Spleen (tissue), 7 donors: ENCODE measurements around the gene USP6NL.
A peak's percentile ranks its signal among the peaks of the same experiment; 100 is the strongest.

Source experiments
- POLR2A ChIP-seq, 3 donors: fragments of 450-650 bp; IDR thresholded peaks; one replicate each; pipeline ENCODE4 v1.5.1; 2017; ENCODE audit warnings: antibody characterized with exemption in 3 of 3, mild to moderate bottlenecking in 1 of 3
- POLR2AphosphoS5 ChIP-seq, 3 donors: sonication (generic); formaldehyde crosslinking; IDR thresholded peaks; one replicate each; pipeline ENCODE4 v1.5.1; 2017; ENCODE audit warnings: antibody characterized with exemption in 3 of 3
- TF ChIP-seq, protein P1 (sequence below), 11 experiments: fragments of 200-600 bp in 7 of 11; fragments of 450-650 bp in 4 of 11; sonication (generic) in 4 of 11; IDR thresholded peaks in 8 of 11; conservative IDR thresholded peaks in 3 of 11; 1 replicate in 7 of 11; 2 replicates in 4 of 11; pipeline versions ENCODE4 v1.4.0 to v1.8.0; 2016 to 2021; ENCODE audit warnings: antibody characterized with exemption in 11 of 11, inconsistent platforms in 4 of 11, mild to moderate bottlenecking in 1 of 11
- donor health status: DM: no; HTN: no; CAD: no; lungs with moderate emphysema.
- donor health status: DM: no; HTN: no; CAD: no.
- donor health status: DM: no; HTN: no; CAD: no.

DNA sequence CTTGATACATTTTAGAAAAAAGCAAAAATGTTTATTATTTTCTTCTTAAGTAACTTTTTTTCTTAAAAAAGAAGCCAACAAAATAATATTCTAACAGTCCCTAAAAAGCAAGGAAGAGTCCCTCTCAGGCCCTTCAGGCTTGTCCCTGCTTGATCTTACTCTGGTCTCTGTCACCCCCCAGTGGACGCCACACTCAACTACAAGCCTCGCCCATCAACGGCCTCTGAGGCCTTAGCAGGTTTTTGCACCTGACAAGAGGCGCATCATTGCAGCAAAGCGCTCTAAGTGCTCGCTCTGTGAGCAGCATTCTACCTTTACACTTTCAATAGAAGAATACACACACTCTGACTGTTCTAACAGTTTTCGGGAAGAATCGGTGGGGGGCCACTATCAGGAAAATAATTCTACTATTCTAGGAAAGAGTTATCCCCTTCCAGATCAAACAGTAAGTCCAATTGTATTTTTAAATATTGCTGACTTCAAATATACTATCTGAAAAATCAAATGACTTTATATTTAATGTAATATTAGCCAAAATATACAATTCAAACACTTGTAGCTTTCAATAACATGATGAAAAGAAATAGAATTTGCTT, 139.2 kb downstream of the USP6NL start:
- TF ChIP-seq, protein P1, sequence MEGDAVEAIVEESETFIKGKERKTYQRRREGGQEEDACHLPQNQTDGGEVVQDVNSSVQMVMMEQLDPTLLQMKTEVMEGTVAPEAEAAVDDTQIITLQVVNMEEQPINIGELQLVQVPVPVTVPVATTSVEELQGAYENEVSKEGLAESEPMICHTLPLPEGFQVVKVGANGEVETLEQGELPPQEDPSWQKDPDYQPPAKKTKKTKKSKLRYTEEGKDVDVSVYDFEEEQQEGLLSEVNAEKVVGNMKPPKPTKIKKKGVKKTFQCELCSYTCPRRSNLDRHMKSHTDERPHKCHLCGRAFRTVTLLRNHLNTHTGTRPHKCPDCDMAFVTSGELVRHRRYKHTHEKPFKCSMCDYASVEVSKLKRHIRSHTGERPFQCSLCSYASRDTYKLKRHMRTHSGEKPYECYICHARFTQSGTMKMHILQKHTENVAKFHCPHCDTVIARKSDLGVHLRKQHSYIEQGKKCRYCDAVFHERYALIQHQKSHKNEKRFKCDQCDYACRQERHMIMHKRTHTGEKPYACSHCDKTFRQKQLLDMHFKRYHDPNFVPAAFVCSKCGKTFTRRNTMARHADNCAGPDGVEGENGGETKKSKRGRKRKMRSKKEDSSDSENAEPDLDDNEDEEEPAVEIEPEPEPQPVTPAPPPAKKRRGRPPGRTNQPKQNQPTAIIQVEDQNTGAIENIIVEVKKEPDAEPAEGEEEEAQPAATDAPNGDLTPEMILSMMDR (IDR thresholded peaks at IDR 0.05 in 8 of 11, conservative IDR thresholded peaks at IDR 0.05 in 3 of 11) = peak; percentile 59 to 90 (median 82)
- TF ChIP-seq POLR2A (IDR thresholded peaks at IDR 0.05) (no peak), POLR2AphosphoS5 (IDR thresholded peaks at IDR 0.05) (peak in 1 of 3 donors; percentile 67)
